KMS-11 (cell line): ENCODE measurements around the gene ZBTB45.
A peak's percentile ranks its signal among the peaks of the same experiment; 100 is the strongest.

Source experiments
- H2AFZ ChIP-seq: fragments of 200-600 bp; sonication (generic); 2 replicates; pipeline ENCODE4 v1.6.1; 2016; ENCODE audit warnings: antibody characterized with exemption, mixed run types, low read depth
- H3K27ac ChIP-seq: fragments of 200-600 bp; sonication (generic); 2 replicates; pipeline ENCODE4 v1.6.1; 2016; ENCODE audit warnings: mild to moderate bottlenecking, mixed run types
- H3K27me3 ChIP-seq: fragments of 200-600 bp; sonication (generic); 2 replicates; pipeline ENCODE4 v1.6.1; 2017; ENCODE audit warnings: mild to moderate bottlenecking, low read depth, mixed run types, moderate library complexity; ENCODE audit not compliant: insufficient read depth
- H3K36me3 ChIP-seq: fragments of 200-600 bp; sonication (generic); 2 replicates; pipeline ENCODE4 v1.6.1; 2017; ENCODE audit warnings: mild to moderate bottlenecking, mixed run types; ENCODE audit not compliant: insufficient read depth
- H3K4me1 ChIP-seq: fragments of 200-600 bp; sonication (generic); 2 replicates; pipeline ENCODE4 v1.6.1; 2016; ENCODE audit warnings: mild to moderate bottlenecking, low read depth, mixed run types; ENCODE audit not compliant: poor library complexity, severe bottlenecking
- H3K4me2 ChIP-seq: fragments of 200-600 bp; sonication (generic); 2 replicates; pipeline ENCODE4 v1.7.0; 2016; ENCODE audit warnings: mild to moderate bottlenecking, mixed run types
- H3K4me3 ChIP-seq: fragments of 200-600 bp; sonication (generic); IDR thresholded peaks from 2 replicates; pipeline ENCODE4 v1.6.1; 2017; ENCODE audit warnings: low read depth, low read length, mixed read lengths; ENCODE audit not compliant: insufficient read depth
- H3K79me2 ChIP-seq: fragments of 200-600 bp; sonication (generic); 2 replicates; pipeline ENCODE4 v1.6.1; 2016; ENCODE audit warnings: low read depth, mixed run types; ENCODE audit not compliant: insufficient read depth
- H3K9ac ChIP-seq: fragments of 200-600 bp; sonication (generic); 2 replicates; pipeline ENCODE4 v1.6.1; 2016; ENCODE audit warnings: mild to moderate bottlenecking, mixed run types
- H4K20me1 ChIP-seq: fragments of 200-600 bp; sonication (generic); 2 replicates; pipeline ENCODE4 v1.6.1; 2016; ENCODE audit warnings: mild to moderate bottlenecking, mixed run types; ENCODE audit not compliant: insufficient read depth
- CTCF ChIP-seq: fragments of 200-600 bp; sonication (generic); conservative IDR thresholded peaks from 2 replicates; pipeline ENCODE4 v1.6.1; 2017; ENCODE audit warnings: low read depth, mild to moderate bottlenecking, antibody characterized with exemption, low read length, moderate library complexity, mixed read lengths

ZBTB45 gene

GRCh38 chr19:58519355-58520256 is at the start of gene ZBTB45:
Gene ZBTB45 (minus strand): TSS chr19:58519810. CDS start chr19:58517673, 2,137 bp downstream.
- peaks cover 23% of the 10 kb centered on the region for H3K4me1 ChIP-seq
- H3K36me3 ChIP-seq, result no peaks in the 10 kb centered on the region
- peak within 1 kb of the TSS; percentile 82 for H2AFZ ChIP-seq
- TF ChIP-seq CTCF, result peak; percentile 80
- no peaks in the 10 kb centered on the region for H4K20me1 ChIP-seq
- no peak within 1 kb of the TSS for H3K4me3 ChIP-seq
- peak within 1 kb of the TSS; percentile 83 for H3K27ac ChIP-seq
- no peaks in the 10 kb centered on the region for H3K27me3 ChIP-seq
- H3K9ac ChIP-seq, result peak within 1 kb of the TSS; percentile 90
- peak within 1 kb of the TSS; percentile 62 for H3K4me2 ChIP-seq
- H3K79me2 ChIP-seq, result peaks cover 22% of the 10 kb centered on the region

- Histone ChIP-seq H3K79me2 (no peaks in the 10 kb centered on the region), H3K27ac (no peak overlapping the region), H3K9ac (no peak overlapping the region), H3K27me3 (no peaks in the 10 kb centered on the region), H3K4me3 (no peak overlapping the region), H3K36me3 (no peaks in the 10 kb centered on the region), H2AFZ (no peak overlapping the region), H4K20me1 (no peaks in the 10 kb centered on the region), H3K4me2 (no peak overlapping the region), H3K4me1 (peaks cover 6% of the 10 kb centered on the region)
- TF ChIP-seq CTCF, result no peak
These were observed 49.0 kb upstream of the ZBTB45 start for GRCh38 chr19:58568453-58569130.

- TF ChIP-seq CTCF, result no peak
- H3K36me3 ChIP-seq, result no peaks in the 10 kb centered on the region
These were observed 47.4 kb upstream of the ZBTB45 start for GRCh38 chr19:58566989-58567388.

GRCh38 chr19:58563823-58564222 is 44.2 kb upstream of the ZBTB45 start:
- Histone ChIP-seq H3K4me2 (no peak overlapping the region), H3K79me2 (no peaks in the 10 kb centered on the region)
- no peak for TF ChIP-seq CTCF

More at GRCh38 chr19:58566989-58567388, 47.4 kb upstream of the ZBTB45 start:
- peaks cover under 1% of the 10 kb centered on the region for H3K4me1 ChIP-seq
- no peak overlapping the region for H3K9ac ChIP-seq
- no peak overlapping the region for H2AFZ ChIP-seq
- H3K27ac ChIP-seq, result no peak overlapping the region
- H3K4me3 ChIP-seq, result no peak overlapping the region
- H3K4me2 ChIP-seq, result no peak overlapping the region
- H3K79me2 ChIP-seq, result no peaks in the 10 kb centered on the region
- H4K20me1 ChIP-seq, result no peaks in the 10 kb centered on the region
- H3K27me3 ChIP-seq, result no peaks in the 10 kb centered on the region

More at GRCh38 chr19:58563823-58564222, 44.2 kb upstream of the ZBTB45 start:
- Histone ChIP-seq H3K4me3 (no peak overlapping the region), H3K27ac (no peak overlapping the region), H4K20me1 (no peaks in the 10 kb centered on the region), H2AFZ (no peak overlapping the region), H3K9ac (no peak overlapping the region), H3K27me3 (no peaks in the 10 kb centered on the region), H3K4me1 (peaks cover 10% of the 10 kb centered on the region), H3K36me3 (no peaks in the 10 kb centered on the region)
